Measurements from ENCODE around the gene BMP6.

Gene BMP6

DNA sequence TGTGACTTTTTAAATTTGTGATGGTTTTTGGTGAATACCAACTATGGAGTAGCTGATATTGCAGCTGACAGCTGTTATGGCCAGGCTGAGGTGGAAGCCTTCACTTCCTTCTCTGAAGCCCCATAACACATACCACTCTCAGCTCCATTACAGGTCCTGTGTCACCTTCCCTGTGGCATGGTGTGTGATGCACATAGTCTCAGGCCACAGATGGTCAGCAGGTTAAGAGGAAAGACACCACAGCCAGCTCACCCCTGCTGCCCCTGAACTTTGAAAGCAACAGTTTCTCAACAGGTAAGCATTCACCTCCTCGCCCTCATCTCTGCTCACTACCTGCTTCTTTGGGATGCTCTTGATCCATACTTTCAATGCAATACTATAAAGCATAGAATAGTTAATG, 177.0 kb downstream of the BMP6 start:
- no peak for DNase-seq (ENCODE audit: low read depth, low spot score)

GRCh38 chr6:7903673-7904072, 177.8 kb downstream of the BMP6 start:
- DNase-seq (ENCODE audit: low read depth, low spot score), result no peak

- no peak for DNase-seq (ENCODE audit: low read depth, low spot score)
Observed at GRCh38 chr6:7904654-7905319, 178.9 kb downstream of the BMP6 start.

- no peak for DNase-seq (ENCODE audit: low read depth, low spot score)
Observed at GRCh38 chr6:7905416-7905815, 179.5 kb downstream of the BMP6 start.

- DNase-seq (ENCODE audit: low read depth, low spot score), result no peak
Observed at GRCh38 chr6:7906741-7907140, 180.8 kb downstream of the BMP6 start.

DNA sequence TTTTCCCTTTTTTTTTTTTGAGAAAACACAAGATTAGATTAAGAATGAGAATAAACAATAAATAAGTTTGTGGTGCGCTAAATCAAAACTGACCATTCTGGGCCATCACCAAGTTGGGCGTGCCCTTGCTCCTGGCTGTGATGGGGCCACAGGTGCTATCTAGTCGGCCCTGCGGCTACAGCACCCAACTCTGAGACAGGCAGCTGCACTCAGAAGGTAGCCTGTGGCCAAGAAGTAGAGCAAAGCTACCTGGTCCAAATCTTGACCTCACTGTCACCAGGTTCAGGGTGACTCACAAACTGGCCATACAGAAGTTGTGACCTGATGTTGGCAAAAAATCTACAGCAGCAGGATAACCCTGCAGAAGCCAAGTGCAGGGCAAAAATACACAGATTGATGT, 181.3 kb downstream of the BMP6 start:
- DNase-seq (ENCODE audit: low read depth, low spot score), result no peak

GRCh38 chr6:7909323-7910276, 183.7 kb downstream of the BMP6 start:
- no peak for DNase-seq (ENCODE audit: low read depth, low spot score)

GRCh38 chr6:7910298-7910653, 184.4 kb downstream of the BMP6 start:
- no peak for DNase-seq (ENCODE audit: low read depth, low spot score)

GRCh38 chr6:7910654-7911344, 184.9 kb downstream of the BMP6 start, which contains the start of gene TXNDC5:
Gene TXNDC5 (minus strand): TSS chr6:7910788. CDS start chr6:7910776, 12 bp downstream.
- no peak for DNase-seq (ENCODE audit: low read depth, low spot score)

GRCh38 chr6:7911345-7911725, 185.4 kb downstream of the BMP6 start:
- no peak for DNase-seq (ENCODE audit: low read depth, low spot score)

GRCh38 chr6:7912024-7912423, 186.1 kb downstream of the BMP6 start:
- no peak for DNase-seq (ENCODE audit: low read depth, low spot score)

GRCh38 chr6:7912736-7913517, 187.0 kb downstream of the BMP6 start:
- DNase-seq (ENCODE audit: low read depth, low spot score), result no peak

DNA sequence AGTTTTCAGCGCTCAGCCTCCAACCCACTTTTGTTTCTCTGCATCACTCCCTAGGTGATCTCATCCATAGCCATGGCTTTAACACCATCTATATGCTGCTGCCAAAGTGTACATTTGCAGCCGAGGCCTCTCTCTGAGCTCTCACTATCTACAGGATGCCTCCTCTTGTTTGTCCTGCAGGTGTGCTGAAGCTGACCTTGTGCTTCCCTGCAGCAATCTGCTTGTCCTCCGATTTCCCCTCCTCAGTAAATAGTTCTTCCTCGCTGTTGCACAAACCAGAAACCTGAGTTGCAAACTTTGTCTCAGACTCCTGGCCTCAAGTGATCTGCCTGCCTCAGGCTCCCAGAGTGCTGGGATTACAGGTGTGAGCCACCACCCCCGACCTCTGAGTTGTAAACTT, 188.4 kb downstream of the BMP6 start:
- no peak for DNase-seq (ENCODE audit: low read depth, low spot score)

DNA sequence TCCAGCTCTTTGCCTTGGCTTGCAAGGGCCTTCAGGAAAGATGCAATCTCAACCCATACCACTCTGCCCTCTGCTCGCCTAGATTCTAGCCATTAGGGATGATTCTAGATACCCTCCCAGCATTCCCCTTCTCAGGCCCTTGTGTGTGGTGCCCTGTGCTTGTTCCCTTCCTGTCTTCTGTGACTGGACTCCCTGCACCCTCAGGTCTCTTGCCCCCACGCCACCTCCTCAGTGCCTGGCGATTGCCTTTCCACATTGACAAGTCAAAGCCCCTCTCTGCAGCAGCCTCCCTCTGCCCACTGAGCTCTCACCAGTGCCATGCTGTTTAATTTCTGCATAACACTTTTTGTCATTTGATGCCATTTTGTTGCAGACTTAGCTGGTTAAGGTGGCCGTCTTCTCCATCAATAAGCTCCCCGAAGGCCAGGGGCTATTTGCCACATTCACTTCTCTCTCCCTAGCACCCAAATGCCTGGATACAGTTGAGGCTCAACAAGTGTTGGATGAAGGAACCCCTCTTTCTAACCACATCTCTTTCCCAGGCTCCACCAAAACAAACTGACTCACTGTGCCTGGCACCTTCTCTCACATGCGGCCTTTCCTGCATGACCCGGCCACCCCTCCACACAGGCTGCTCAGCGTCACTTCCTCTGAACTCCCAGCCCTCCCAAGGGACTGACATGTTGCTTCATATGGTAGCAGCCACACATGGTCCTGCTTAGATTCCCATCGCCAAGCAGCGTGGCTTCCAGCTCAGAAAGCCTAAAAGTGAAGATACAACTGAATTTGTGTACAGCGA, 189.3 kb downstream of the BMP6 start:
- peak; percentile 74 for DNase-seq (ENCODE audit: low read depth, low spot score)

- no peak for DNase-seq (ENCODE audit: low read depth, low spot score)
Observed at GRCh38 chr6:7916959-7917358, 191.1 kb downstream of the BMP6 start.

DNA sequence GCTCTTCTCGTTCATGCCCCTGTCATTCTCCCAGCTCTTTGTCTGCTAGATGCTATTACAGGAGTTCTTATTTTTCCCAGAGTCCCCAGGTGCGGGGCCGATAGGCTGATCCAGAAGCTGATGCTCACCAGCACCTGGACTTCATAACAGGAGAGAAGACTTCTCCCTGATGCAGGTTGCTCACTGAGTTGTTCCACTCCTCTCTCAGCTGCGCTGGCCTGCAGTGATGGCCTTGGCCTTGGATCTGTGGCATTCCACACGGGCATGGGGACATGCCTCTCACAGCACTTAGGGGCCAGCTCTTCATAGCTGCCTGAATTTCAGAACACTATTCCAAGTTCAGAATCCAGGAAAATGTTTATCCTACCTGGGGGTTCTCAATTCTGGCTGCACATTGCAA, 191.8 kb downstream of the BMP6 start:
- no peak for DNase-seq (ENCODE audit: low read depth, low spot score)

DNA sequence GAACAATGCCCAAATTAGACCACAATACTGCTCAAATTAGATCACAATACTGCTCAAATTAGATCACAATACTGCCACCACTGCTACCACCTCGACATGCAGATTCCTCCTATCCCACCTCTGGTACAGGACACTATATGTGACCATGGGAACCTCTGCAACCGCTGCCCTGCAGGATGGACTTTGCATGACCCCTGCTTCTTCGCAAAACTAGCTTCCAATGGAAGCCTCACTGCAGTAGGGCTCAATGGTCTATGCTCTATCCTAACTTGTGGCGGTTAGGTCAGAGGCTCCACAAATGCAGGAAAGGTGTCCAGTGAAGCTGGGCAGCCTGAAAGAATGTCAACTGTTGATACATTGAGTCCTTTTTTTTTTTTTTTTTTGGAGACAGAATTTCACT, 192.5 kb downstream of the BMP6 start:
- DNase-seq (ENCODE audit: low read depth, low spot score), result no peak

DNA sequence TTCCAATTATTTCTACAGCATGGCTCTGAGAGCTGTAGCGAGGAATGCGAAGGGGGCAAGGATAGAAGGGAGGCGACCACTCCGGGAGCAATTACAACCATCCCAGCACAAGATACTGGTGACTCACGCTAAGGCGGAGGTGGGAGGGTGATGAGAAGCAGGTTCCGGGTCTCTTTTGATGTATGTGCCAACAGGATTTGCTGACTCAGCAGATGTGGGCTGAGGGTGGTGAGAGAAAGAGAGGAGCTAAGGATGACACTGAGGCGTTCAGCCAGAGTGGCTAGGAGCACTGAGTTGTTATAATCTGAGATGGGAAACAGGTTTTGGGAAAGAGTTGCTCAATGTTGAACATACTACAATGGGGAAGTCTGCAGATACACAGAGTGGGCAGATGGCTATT, 194.0 kb downstream of the BMP6 start:
- DNase-seq (ENCODE audit: low read depth, low spot score), result no peak

GRCh38 chr6:7920425-7920824, 194.5 kb downstream of the BMP6 start:
- no peak for DNase-seq (ENCODE audit: low read depth, low spot score)

- DNase-seq (ENCODE audit: low read depth, low spot score), result no peak
Observed at GRCh38 chr6:7921046-7921445, 195.1 kb downstream of the BMP6 start.

DNA sequence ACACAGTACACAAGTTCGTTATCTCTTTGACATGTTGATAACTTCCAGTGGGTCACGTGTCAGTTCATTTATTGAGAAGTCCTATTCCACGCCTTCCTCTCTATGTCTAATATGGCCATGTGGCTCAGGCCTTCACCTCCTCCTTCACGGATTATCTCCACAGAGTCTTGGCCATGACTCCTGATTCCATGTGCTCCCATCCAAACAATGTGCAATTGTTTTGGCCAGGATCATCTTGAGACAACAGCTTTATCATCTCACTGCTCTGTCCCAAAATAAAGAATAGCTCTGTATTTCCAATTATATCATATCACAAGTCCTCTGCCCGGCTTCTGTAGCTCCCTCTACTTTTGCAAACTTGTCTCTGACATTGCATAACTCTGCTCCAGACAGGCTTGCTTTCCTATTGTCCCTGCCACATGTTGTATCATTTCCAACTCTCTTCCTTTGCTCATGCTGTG, 195.8 kb downstream of the BMP6 start:
- no peak for DNase-seq (ENCODE audit: low read depth, low spot score)

Data from brain pericyte (primary cell).